ENCODE measurements around the gene SPATS2L. TPM values are rescaled to one million over a fixed set of nuclear protein-coding genes. Genes with fewer than 3 reads are reported as not detected.

Gene SPATS2L
- total and polyA plus RNA-seq, 2 of the 13 experiments (the other 11 are each of a cell fraction or from before 2014, with no cell fraction given), result 154 to 212 TPM

DNA sequence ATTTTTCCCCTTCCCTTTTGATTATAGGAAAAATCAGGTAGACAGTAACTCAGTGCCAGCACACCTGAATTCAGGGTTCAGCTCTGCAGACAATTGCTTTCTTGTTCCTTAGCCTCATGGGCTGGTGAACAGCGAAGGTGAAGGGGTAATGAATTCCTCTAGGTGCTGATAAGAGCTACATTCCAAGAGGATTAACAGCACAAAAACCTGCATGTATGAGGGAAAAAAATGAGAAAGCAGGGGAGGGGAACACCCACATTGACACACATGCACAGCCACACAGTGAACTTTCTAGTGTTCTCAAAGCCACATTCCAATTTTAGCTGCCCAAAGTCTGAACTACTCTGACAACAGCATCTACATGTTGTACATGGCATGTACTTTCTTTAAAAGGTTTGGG is 46.1 kb downstream of the SPATS2L start (continued):
- TF ChIP-seq ZNF362 (CRISPR knock-in tag; IDR thresholded peaks at IDR 0.05; ENCODE audit: borderline replicate concordance) (peak; percentile 63; the same call in 1 of the 2 replicates), ZEB1 (IDR thresholded peaks at IDR 0.05; ENCODE audit: insufficient replicate concordance, low read depth) (peak; percentile 48)

DNA sequence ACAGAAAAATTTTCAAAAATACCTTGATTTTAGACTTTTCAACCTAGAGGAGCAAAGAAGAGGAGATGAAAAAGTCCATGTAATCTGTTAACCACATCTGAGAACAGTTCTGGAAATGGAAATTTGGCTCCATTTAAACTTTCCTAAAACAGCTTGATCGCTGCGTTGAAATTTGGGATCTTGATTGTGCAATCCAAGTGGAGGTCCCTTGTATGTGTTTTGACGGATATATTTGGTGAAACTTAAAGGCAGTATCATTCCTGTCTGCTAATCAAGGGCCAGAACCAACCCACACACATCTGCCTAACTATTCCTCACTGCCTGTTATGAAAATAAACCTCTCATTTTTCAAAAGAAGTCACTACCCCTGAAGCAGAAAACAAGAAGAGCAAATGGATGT is 46.6 kb downstream of the SPATS2L start:
- 99% methylated on average over 3 of the region's 3 CpGs for WGBS (ENCODE audit: low lambda C conversion rate)
- CTCF ChIA-PET (ENCODE audit: low intra/inter-chr PET ratio, low total read pairs), result no interaction called here

GRCh38 chr2:200353874-200354273 is 47.4 kb downstream of the SPATS2L start:
- peaks cover 48% of the 10 kb centered on the region for H4K20me1 ChIP-seq (ENCODE audit: insufficient read depth, low read length)
- no peak overlapping the region for H3K4me2 ChIP-seq (ENCODE audit: low read depth, low read length)
- no peak for DNase-seq (ENCODE audit: low spot score)
- no peaks in the 10 kb centered on the region for H3K27me3 ChIP-seq (ENCODE audit: control insufficient read depth in 1 of 2, insufficient read depth in 2 of 2, low read length in 2 of 2)
- no peaks in the 10 kb centered on the region for H3K9me3 ChIP-seq (ENCODE audit: low read length)
- H3K9ac ChIP-seq (ENCODE audit: insufficient read depth, low read depth, low read length), result no peak overlapping the region
- ChIA-PET POLR2A (no interaction called here), CTCF (ENCODE audit: low intra/inter-chr PET ratio, low total read pairs) (no interaction called here)
- in situ Hi-C loops (cut with HindIII; ENCODE audit: extremely low pct_ligation_motif_present, low pct_unique_long_range_greater_than_20kb), result no loop called here
- no peak overlapping the region for H3K27ac ChIP-seq (ENCODE audit: extremely low read length, insufficient read depth, low read length)
- no peak overlapping the region for H2AFZ ChIP-seq (ENCODE audit: low read length)
- WGBS (ENCODE audit: low lambda C conversion rate), result 96% methylated on average over 2 of the region's 2 CpGs
- no TSS peak for BruUV-seq (replicated peaks)
- peaks cover 9 to 41% of the 10 kb centered on the region in 2 experiments for H3K36me3 ChIP-seq (replicated peaks in 1 of 2; ENCODE audit: control insufficient read depth in 1 of 2, insufficient read depth in 2 of 2, low read length in 2 of 2)
- H3K79me2 ChIP-seq (ENCODE audit: insufficient read depth, low read length), result peaks cover 97% of the 10 kb centered on the region
- no peak for ATAC-seq
- intact Hi-C loops (cut with micrococcal nuclease; ENCODE audit: unreplicated experiment), result loop anchor here (5.0 kb wide), 1 partner anchor 37 kb away; no protein-coding TSS in a partner anchor
- FAIRE-seq, result no peak
- peaks cover 53% of the 10 kb centered on the region for H3K4me1 ChIP-seq (ENCODE audit: insufficient read depth, low read length)
- H3K4me3 ChIP-seq (replicated peaks in 1 of 3; ENCODE audit: insufficient read depth in 1 of 3, low read depth in 2 of 3, low read length in 3 of 3), result no peak overlapping the region
- TF ChIP-seq, protein P1, sequence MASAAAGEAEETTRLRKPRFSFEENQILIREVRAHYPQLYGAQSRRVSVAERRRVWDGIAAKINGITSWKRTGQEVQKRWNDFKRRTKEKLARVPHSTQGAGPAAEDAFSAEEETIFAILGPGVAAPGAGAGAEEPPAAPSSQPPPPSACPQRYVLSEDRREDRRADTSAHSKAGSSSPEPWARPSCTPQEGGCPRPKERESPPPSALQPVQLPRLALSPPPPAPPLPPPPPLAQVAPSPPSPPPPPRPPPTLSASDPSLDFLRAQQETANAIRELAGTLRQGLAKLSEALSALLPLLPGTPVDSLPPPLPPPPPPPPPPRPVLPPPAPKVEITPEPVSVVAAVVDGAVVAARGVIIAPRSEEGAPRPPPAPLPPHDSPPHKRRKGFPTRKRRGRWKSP (CRISPR knock-in tag; IDR thresholded peaks at IDR 0.05), result no peak
- TF ChIP-seq HNF4A (CRISPR knock-in tag; IDR thresholded peaks at IDR 0.05), result no peak
- TF ChIP-seq, protein P2, sequence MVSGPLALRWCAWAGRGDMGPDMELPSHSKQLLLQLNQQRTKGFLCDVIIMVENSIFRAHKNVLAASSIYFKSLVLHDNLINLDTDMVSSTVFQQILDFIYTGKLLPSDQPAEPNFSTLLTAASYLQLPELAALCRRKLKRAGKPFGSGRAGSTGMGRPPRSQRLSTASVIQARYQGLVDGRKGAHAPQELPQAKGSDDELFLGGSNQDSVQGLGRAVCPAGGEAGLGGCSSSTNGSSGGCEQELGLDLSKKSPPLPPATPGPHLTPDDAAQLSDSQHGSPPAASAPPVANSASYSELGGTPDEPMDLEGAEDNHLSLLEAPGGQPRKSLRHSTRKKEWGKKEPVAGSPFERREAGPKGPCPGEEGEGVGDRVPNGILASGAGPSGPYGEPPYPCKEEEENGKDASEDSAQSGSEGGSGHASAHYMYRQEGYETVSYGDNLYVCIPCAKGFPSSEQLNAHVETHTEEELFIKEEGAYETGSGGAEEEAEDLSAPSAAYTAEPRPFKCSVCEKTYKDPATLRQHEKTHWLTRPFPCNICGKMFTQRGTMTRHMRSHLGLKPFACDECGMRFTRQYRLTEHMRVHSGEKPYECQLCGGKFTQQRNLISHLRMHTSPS (CRISPR knock-in tag; IDR thresholded peaks at IDR 0.05; ENCODE audit: low read depth), result no peak
- TF ChIP-seq, protein P3, sequence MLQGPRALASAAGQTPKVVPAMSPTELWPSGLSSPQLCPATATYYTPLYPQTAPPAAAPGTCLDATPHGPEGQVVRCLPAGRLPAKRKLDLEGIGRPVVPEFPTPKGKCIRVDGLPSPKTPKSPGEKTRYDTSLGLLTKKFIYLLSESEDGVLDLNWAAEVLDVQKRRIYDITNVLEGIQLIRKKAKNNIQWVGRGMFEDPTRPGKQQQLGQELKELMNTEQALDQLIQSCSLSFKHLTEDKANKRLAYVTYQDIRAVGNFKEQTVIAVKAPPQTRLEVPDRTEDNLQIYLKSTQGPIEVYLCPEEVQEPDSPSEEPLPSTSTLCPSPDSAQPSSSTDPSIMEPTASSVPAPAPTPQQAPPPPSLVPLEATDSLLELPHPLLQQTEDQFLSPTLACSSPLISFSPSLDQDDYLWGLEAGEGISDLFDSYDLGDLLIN (CRISPR knock-in tag; IDR thresholded peaks at IDR 0.05; ENCODE audit: borderline replicate concordance), result no peak

More for the DNA sequence above, 46.6 kb downstream of the SPATS2L start:
- POLR2A ChIA-PET, result interaction anchor here (0.8 to 2.1 kb wide), 3 partner anchors 11 to 48 kb away, joined by 3 to 7 read pairs (median 4); no protein-coding TSS in a partner anchor
- peaks cover 97% of the 10 kb centered on the region for H3K79me2 ChIP-seq (ENCODE audit: insufficient read depth, low read length)
- DNase-seq (ENCODE audit: low spot score), result no peak
- ATAC-seq, result no peak
- H3K4me3 ChIP-seq (replicated peaks in 1 of 3; ENCODE audit: insufficient read depth in 1 of 3, low read depth in 2 of 3, low read length in 3 of 3), result no peak overlapping the region
- no peak for FAIRE-seq
- no peak overlapping the region for H3K4me2 ChIP-seq (ENCODE audit: low read depth, low read length)
- no peaks in the 10 kb centered on the region for H3K27me3 ChIP-seq (ENCODE audit: control insufficient read depth in 1 of 2, insufficient read depth in 2 of 2, low read length in 2 of 2)
- H4K20me1 ChIP-seq (ENCODE audit: insufficient read depth, low read length), result peaks cover 53% of the 10 kb centered on the region
- in situ Hi-C loops (cut with HindIII; ENCODE audit: extremely low pct_ligation_motif_present, low pct_unique_long_range_greater_than_20kb), result no loop called here
- peaks cover 53% of the 10 kb centered on the region for H3K4me1 ChIP-seq (ENCODE audit: insufficient read depth, low read length)
- H3K27ac ChIP-seq (ENCODE audit: extremely low read length, insufficient read depth, low read length), result peak overlapping the region; percentile 23
- TF ChIP-seq GFI1 (CRISPR knock-in tag; IDR thresholded peaks at IDR 0.05; ENCODE audit: borderline replicate concordance), result no peak
- peak; percentile 52 for TF ChIP-seq CEBPG (CRISPR knock-in tag; IDR thresholded peaks at IDR 0.05)
- peak; percentile 92 for TF ChIP-seq CEBPB (IDR thresholded peaks at IDR 0.05; ENCODE audit: borderline replicate concordance, low read depth, low read length)
- no peak overlapping the region for H3K9ac ChIP-seq (ENCODE audit: insufficient read depth, low read depth, low read length)
- BruUV-seq (replicated peaks), result no TSS peak
- no peak overlapping the region for H2AFZ ChIP-seq (ENCODE audit: low read length)
- H3K9me3 ChIP-seq (ENCODE audit: low read length), result no peaks in the 10 kb centered on the region
- peaks cover 12 to 41% of the 10 kb centered on the region in 2 experiments for H3K36me3 ChIP-seq (replicated peaks in 1 of 2; ENCODE audit: control insufficient read depth in 1 of 2, insufficient read depth in 2 of 2, low read length in 2 of 2)
- intact Hi-C loops (cut with micrococcal nuclease; ENCODE audit: unreplicated experiment), result loop anchor here (5.0 kb wide), 1 partner anchor 36 kb away; no protein-coding TSS in a partner anchor
